B cell (primary cell): ENCODE results near the gene CARD10. TPM values are rescaled to one million over a fixed set of nuclear protein-coding genes. Genes with fewer than 3 reads are reported as not detected.

ENCODE experiments used
- ATAC-seq: fragments of 200-7000 bp; cut with Tn5 transposase; one replicate; pipeline ENCODE4 v1.10.0; 2021; ENCODE audit warnings: low read depth, mild to moderate bottlenecking, moderate number of reproducible peaks, moderate library complexity
- CTCF ChIA-PET: fragments of 350-600 bp; sonication (Branson Sonifier 250); formaldehyde crosslinking; loops from one replicate; lab custom pipeline; 2021; ENCODE audit warnings: antibody characterized with exemption, inconsistent platforms; lab: Charles Lee
- POLR2A ChIA-PET: fragments of 350-600 bp; sonication (Branson Sonifier 250); formaldehyde crosslinking; loops from one replicate; lab custom pipeline; 2021; ENCODE audit warnings: antibody characterized with exemption; lab: Charles Lee
- DNase-seq: peaks from one replicate; pipeline ENCODE4 v3.0.0; 2013
- H2AFZ ChIP-seq: 2 replicates; pipeline ENCODE4 v1.6.1; 2012; ENCODE audit warnings: mild to moderate bottlenecking, low read depth, low read length; ENCODE audit not compliant: insufficient read depth, poor library complexity, severe bottlenecking
- H3K27ac ChIP-seq, 2 donors: 1 replicate in 1 of 2; 2 replicates in 1 of 2; pipeline ENCODE4 v1.5.1; 2012 to 2013; ENCODE audit warnings: low read length in 2 of 2, mild to moderate bottlenecking in 2 of 2, moderate library complexity in 1 of 2
- H3K27me3 ChIP-seq, 4 experiments: fragments of 200-600 bp in 1 of 4; sonication (generic) in 1 of 4; replicated peaks in 1 of 4; 1 replicate in 2 of 4; 2 replicates in 2 of 4; pipeline versions ENCODE4 v1.6.1 to v1.7.0; 2013 to 2016; ENCODE audit warnings: low read length in 3 of 4, mild to moderate bottlenecking in 2 of 4, mixed read lengths in 1 of 4, moderate library complexity in 1 of 4; ENCODE audit not compliant: insufficient read depth in 4 of 4, control insufficient read depth in 3 of 4; ENCODE audit errors: control extremely low read depth in 1 of 4
- H3K36me3 ChIP-seq, 2 experiments: replicated peaks in 1 of 2; 1 replicate in 1 of 2; 2 replicates in 1 of 2; pipeline versions ENCODE4 v1.6.1 to v1.7.1; 2013; ENCODE audit warnings: low read length in 1 of 2; ENCODE audit not compliant: insufficient read depth in 2 of 2, control insufficient read depth in 1 of 2; ENCODE audit errors: control extremely low read depth in 1 of 2, extremely low read depth in 1 of 2
- H3K4me1 ChIP-seq, 2 donors: fragments of 200-600 bp in 1 of 2; sonication (generic) in 1 of 2; 1 replicate in 1 of 2; 2 replicates in 1 of 2; pipeline versions ENCODE4 v1.5.1 to v1.6.1; 2013 to 2017; ENCODE audit warnings: low read length in 2 of 2; ENCODE audit not compliant: control insufficient read depth in 2 of 2, insufficient read depth in 2 of 2
- H3K4me2 ChIP-seq: replicated peaks from 2 replicates; pipeline ENCODE3; 2012; ENCODE audit warnings: mild to moderate bottlenecking, low read depth, low read length; ENCODE audit not compliant: poor library complexity, severe bottlenecking
- H3K4me3 ChIP-seq, 5 experiments: fragments of 200-600 bp in 1 of 5; sonication (generic) in 1 of 5; 1 replicate in 3 of 5; 2 replicates in 2 of 5; pipeline versions ENCODE4 v1.5.1 to v1.7.0; 2011 to 2016; ENCODE audit warnings: low read length in 4 of 5, mild to moderate bottlenecking in 4 of 5, low read depth in 2 of 5, control low read depth in 1 of 5, moderate library complexity in 1 of 5; ENCODE audit not compliant: insufficient read depth in 1 of 5; ENCODE audit errors: control extremely low read depth in 1 of 5, extremely low read depth in 1 of 5
- H3K79me2 ChIP-seq: fragments of 200-600 bp; sonication (generic); one replicate; pipeline ENCODE4 v1.6.0; 2016; ENCODE audit warnings: low read length; ENCODE audit not compliant: control insufficient read depth, insufficient read depth
- H3K9ac ChIP-seq: fragments of 200-600 bp; sonication (generic); 2 replicates; pipeline ENCODE4 v1.6.1; 2017; ENCODE audit warnings: mild to moderate bottlenecking, low read length, moderate library complexity
- H3K9me3 ChIP-seq, 3 donors: one replicate each; pipeline versions ENCODE4 v1.6.1 to v1.7.1; 2013; ENCODE audit warnings: low read length in 2 of 3; ENCODE audit not compliant: control insufficient read depth in 2 of 3, insufficient read depth in 1 of 3; ENCODE audit errors: control extremely low read depth in 1 of 3
- H4K20me1 ChIP-seq: 2 replicates; pipeline ENCODE4 v1.6.0; 2012; ENCODE audit warnings: mild to moderate bottlenecking, low read length; ENCODE audit not compliant: insufficient read depth, control insufficient read depth, poor library complexity, severe bottlenecking
- H3K27ac Mint-ChIP-seq: one replicate; pipeline ENCODE4 v1.8.0; 2021; ENCODE audit warnings: mixed read lengths
- H3K27me3 Mint-ChIP-seq: one replicate; pipeline ENCODE4 v1.8.0; 2021; ENCODE audit warnings: mixed read lengths
- H3K4me1 Mint-ChIP-seq: one replicate; pipeline ENCODE4 v1.8.0; 2021; ENCODE audit warnings: mixed read lengths
- H3K4me3 Mint-ChIP-seq: one replicate; pipeline ENCODE4 v1.8.0; 2021; ENCODE audit warnings: mixed read lengths
- H3K9me3 Mint-ChIP-seq: one replicate; pipeline ENCODE4 v1.8.0; 2022; ENCODE audit warnings: mixed read lengths; ENCODE audit not compliant: insufficient read depth
- CTCF ChIP-seq: fragments of 200-600 bp; IDR thresholded peaks from one replicate; pipeline ENCODE4 v1.8.0; 2022; ENCODE audit warnings: antibody characterized with exemption, mild to moderate bottlenecking
- EZH2 ChIP-seq: IDR thresholded peaks from 2 replicates; pipeline ENCODE4 v1.6.1; 2012; ENCODE audit warnings: borderline replicate concordance, low read depth, mild to moderate bottlenecking, moderate library complexity, low read length; ENCODE audit not compliant: insufficient read depth, poor library complexity, severe bottlenecking
- WGBS: methylation state at CpG from one replicate; pipeline ENCODE4 v1.1.5; 2013; ENCODE audit warnings: missing lambda C conversion rate; ENCODE audit not compliant: insufficient coverage; 5-methylcytosine and 5-hydroxymethylcytosine counted together
- intact Hi-C: fragments of 100-400 bp; cut with micrococcal nuclease; formaldehyde crosslinking; loops from one replicate; pipeline ENCODE4 v1.10.0; 2022
- polyA plus RNA-seq: library from polyadenylated mRNA; depleted of rRNA; stranded (reverse); fragments of >200 nt; gene quantifications from 2 replicates; pipeline ENCODE4 v1.2.3, GENCODE V29; 2012
- total RNA-seq, 2 donors: library from RNA; stranded (reverse); fragments of 120-200 nt in 1 of 2; gene quantifications; 1 replicate in 1 of 2; 2 replicates in 1 of 2; pipeline versions ENCODE4 v1.2.3 to v1.2.4, GENCODE V29; 2013 to 2022

Gene CARD10
- total and polyA plus RNA-seq, 2 donors (not counting 1 experiment from before 2014, with no cell fraction given) = not detected

- Histone ChIP-seq H3K79me2 (no peaks in the 10 kb centered on the region), H3K4me2 (no peak overlapping the region), H3K9ac (no peak overlapping the region), H3K36me3 (no peaks in the 10 kb centered on the region), H3K27me3 (peaks cover 0 to 24% (median 3%) of the 10 kb centered on the region in 4 experiments), H3K9me3 (no peaks in the 10 kb centered on the region), H3K4me3 (no peak overlapping the region), H2AFZ (no peak overlapping the region), H3K4me1 (peaks cover 9 to 13% of the 10 kb centered on the region in 2 donors), H3K27ac (no peak overlapping the region), H4K20me1 (no peaks in the 10 kb centered on the region)
- POLR2A ChIA-PET = no interaction called here
- intact Hi-C loops = no loop called here
- peaks cover 14% of the 10 kb centered on the region for H3K27me3 Mint-ChIP-seq
- H3K4me1 Mint-ChIP-seq = peaks cover 5% of the 10 kb centered on the region
- no peak for DNase-seq
- TF ChIP-seq EZH2 (no peak), CTCF (no peak)
- CTCF ChIA-PET = interaction anchor here (0.7 to 4.1 kb wide), 4 partner anchors 10 to 20 kb away, joined by 3 to 24 read pairs (median 5); no protein-coding TSS in a partner anchor
- H3K4me3 Mint-ChIP-seq = no peak overlapping the region
- WGBS = 80% methylated on average over 5 of the region's 5 CpGs
- no peak overlapping the region for H3K27ac Mint-ChIP-seq
- no peak for ATAC-seq
- H3K9me3 Mint-ChIP-seq = no peaks in the 10 kb centered on the region
Measured at GRCh38 chr22:37549704-37550059, 30.5 kb upstream of the CARD10 start.

DNA sequence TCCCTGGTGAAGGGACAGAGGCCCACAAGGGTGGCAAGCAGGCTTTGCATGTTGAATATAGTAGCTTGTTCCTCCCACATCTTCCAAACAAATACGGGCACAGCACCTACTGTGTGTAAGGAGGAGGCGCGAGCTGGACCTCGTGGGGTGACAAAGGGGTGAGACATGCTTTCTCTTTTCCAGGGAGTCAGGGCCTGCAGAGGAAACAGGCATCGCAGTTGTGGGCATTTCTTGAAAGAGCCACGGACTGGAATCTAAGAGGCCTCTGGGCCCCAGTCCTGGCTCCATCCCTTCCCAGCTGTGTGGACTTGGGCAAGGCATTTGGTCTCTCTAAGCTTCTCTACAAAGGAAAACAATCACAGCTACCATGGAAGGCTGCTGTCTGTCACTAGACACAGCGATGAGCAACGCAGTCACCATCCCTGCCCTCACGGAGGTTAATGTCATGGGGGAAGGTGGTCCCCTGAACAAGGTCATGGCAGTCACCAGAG, 28.1 kb upstream of the CARD10 start:
- no peak overlapping the region for H3K9ac ChIP-seq
- peaks cover 0 to 27% (median 1%) of the 10 kb centered on the region in 4 experiments for H3K27me3 ChIP-seq
- Mint-ChIP-seq H3K27ac (no peak overlapping the region), H3K9me3 (no peaks in the 10 kb centered on the region), H3K4me3 (no peak overlapping the region), H3K27me3 (peaks cover 9% of the 10 kb centered on the region), H3K4me1 (peaks cover 5% of the 10 kb centered on the region)
- WGBS = 85% methylated on average over 6 of the region's 9 CpGs
- ATAC-seq (no peak), DNase-seq (no peak)
- H2AFZ ChIP-seq = no peak overlapping the region
- H3K4me2 ChIP-seq = no peak overlapping the region
- H3K4me3 ChIP-seq = no peak overlapping the region
- TF ChIP-seq CTCF (no peak), EZH2 (no peak)
- no peaks in the 10 kb centered on the region for H3K9me3 ChIP-seq
- no peaks in the 10 kb centered on the region for H4K20me1 ChIP-seq
- no peaks in the 10 kb centered on the region for H3K79me2 ChIP-seq
- intact Hi-C loops = no loop called here
- peaks cover 9 to 13% of the 10 kb centered on the region in 2 donors for H3K4me1 ChIP-seq
- H3K27ac ChIP-seq = no peak overlapping the region
- no peaks in the 10 kb centered on the region for H3K36me3 ChIP-seq
- ChIA-PET CTCF (interaction anchor here (1.8 to 2.5 kb wide), 2 partner anchors 14 to 20 kb away, joined by 9 to 14 read pairs; no protein-coding TSS in a partner anchor), POLR2A (no interaction called here)
